Testis (tissue), 5 donors: ENCODE results near the gene TOMM40L. TPM values are rescaled to one million over a fixed set of nuclear protein-coding genes. Genes with fewer than 3 reads are reported as not detected.

ENCODE experiments used
- DNase-seq: peaks from one replicate; pipeline ENCODE4 v3.0.0-alpha.2; 2019
- H3K27ac ChIP-seq, 2 donors: fragments of 200-600 bp; sonication (generic); one replicate each; pipeline ENCODE4 v1.5.1; 2019
- H3K27me3 ChIP-seq: fragments of 200-600 bp; sonication (generic); one replicate; pipeline ENCODE4 v1.5.1; 2019
- H3K36me3 ChIP-seq: fragments of 200-600 bp; sonication (generic); one replicate; pipeline ENCODE4 v1.5.1; 2017; ENCODE audit warnings: low read depth; ENCODE audit errors: missing control alignments
- H3K4me1 ChIP-seq: fragments of 200-600 bp; sonication (generic); one replicate; pipeline ENCODE4 v1.5.1; 2019
- H3K4me3 ChIP-seq, 2 donors: fragments of 200-600 bp; sonication (generic); one replicate each; pipeline ENCODE4 v1.5.1; 2017 to 2019
- H3K9me3 ChIP-seq: fragments of 200-600 bp; sonication (generic); one replicate; pipeline ENCODE4 v1.5.1; 2017
- CTCF ChIP-seq, 3 experiments: fragments of 450-650 bp in 2 of 3; fragments of 200-600 bp in 1 of 3; sonication (generic) in 1 of 3; IDR thresholded peaks; one replicate each; pipeline ENCODE4 v1.5.1; 2016 to 2019; ENCODE audit warnings: antibody characterized with exemption in 3 of 3, mild to moderate bottlenecking in 2 of 3, moderate library complexity in 1 of 3
- POLR2A ChIP-seq: fragments of 450-650 bp; IDR thresholded peaks from one replicate; pipeline ENCODE4 v1.6.1; 2017; ENCODE audit warnings: antibody characterized with exemption, mild to moderate bottlenecking, moderate library complexity
- WGBS, 2 donors: methylation state at CpG; one replicate each; pipeline ENCODE4 v1.1.5; 2018; 5-methylcytosine and 5-hydroxymethylcytosine counted together
- intact Hi-C: fragments of 100-400 bp; cut with DNase I; formaldehyde crosslinking; loops from one replicate; pipeline ENCODE4 v1.15.1; 2023; ENCODE audit warnings: low total_unique reads
- long read RNA-seq, 2 donors: transcript quantifications; one replicate each; lab custom pipeline, GENCODE V29; 2026
- polyA plus RNA-seq: library from polyadenylated mRNA; stranded (reverse); fragments of 350-450 nt; fragmentation: Illumina TruSeq; extraction: RNeasy Lipid Tissue Mini Kit (QIAGEN cat#74804); gene quantifications from one replicate; pipeline ENCODE4 v1.2.3, GENCODE V29; 2014; ENCODE audit warnings: low read depth, low replicate concordance; ENCODE audit not compliant: insufficient read depth
- total RNA-seq, 2 donors: library from RNA; depleted of rRNA; stranded (reverse); fragments of >200 nt; gene quantifications; one replicate each; pipeline ENCODE4 v1.2.3, GENCODE V29; 2016

TOMM40L gene
- total RNA-seq (1 to 10 TPM; 4.7 to 6.0 TPM), polyA plus RNA-seq (7.5 TPM)
- long read RNA-seq, donor 1, partial matches to known transcripts = 11 of 13 reads
- long read RNA-seq, donor 1, other reads (novel, unspliced or antisense) = 0 of 13 reads
- long read RNA-seq, donor 2, partial matches to known transcripts = 0 of 3 reads
- long read RNA-seq, donor 2, other reads (novel, unspliced or antisense) = 0 of 3 reads

DNA sequence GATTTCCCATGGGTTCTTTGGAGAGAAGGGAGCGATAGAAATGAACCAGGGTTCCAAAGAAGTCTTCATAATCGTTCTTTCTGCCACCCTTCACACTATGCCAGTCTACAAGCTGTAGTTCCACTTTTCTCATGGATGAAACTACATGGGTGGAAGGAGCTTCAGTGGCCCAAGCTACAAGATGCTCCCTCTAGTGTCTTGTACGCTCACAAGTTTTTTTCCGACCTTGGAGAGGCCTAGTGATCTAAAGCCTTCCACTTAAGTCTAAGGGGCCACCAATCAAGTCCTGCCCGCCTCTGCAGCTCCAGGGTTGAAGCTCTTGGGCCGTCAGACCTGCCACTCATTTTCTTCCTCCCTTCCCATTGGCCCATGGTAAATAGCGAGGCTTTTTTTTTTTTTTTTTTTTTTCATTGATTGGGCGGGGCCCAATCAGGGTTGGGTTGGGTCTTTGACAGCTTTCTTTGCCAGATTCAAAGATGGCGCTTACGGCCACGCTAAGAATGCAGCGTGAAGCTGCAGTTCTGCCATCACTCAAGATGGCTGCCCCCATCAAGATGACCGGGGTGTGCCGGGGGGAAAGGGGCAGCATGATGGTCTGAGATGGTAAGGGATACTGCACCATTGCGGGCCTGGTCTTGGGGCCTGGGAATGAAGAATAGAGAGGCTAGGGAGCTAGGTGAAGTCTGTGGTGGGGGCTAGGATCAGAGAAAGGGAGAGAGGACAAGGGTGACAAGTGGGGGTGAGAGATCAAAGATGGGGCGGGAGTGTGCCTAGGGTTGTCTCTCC lies at the start of gene TOMM40L:
Gene TOMM40L (plus strand): TSS at position 527 of the 786 bp plus-strand sequence. CDS start 430 bp downstream, outside the sequence.
- intact Hi-C loops = no loop called here
- DNase-seq = peak; percentile 97
- Histone ChIP-seq H3K36me3 (no peaks in the 10 kb centered on the region), H3K4me1 (peaks cover 15% of the 10 kb centered on the region), H3K27ac (peak within 1 kb of the TSS in 1 of 2 donors; percentile 16), H3K27me3 (no peaks in the 10 kb centered on the region), H3K4me3 (peak within 1 kb of the TSS; percentile 52 to 65), H3K9me3 (no peaks in the 10 kb centered on the region)
- WGBS, 2 donors = 2 to 5% methylated on average over 16 of the region's 16 CpGs
- TF ChIP-seq POLR2A (no peak), CTCF (IDR thresholded peaks at IDR 0.05) (peak; percentile 35 to 66 (median 35))

GRCh38 chr1:161176468-161177111 lies 49.3 kb upstream of the TOMM40L start:
- 10 to 11% methylated on average over 17 of the region's 17 CpGs for WGBS, 2 donors
- no peaks in the 10 kb centered on the region for H3K27me3 ChIP-seq
- intact Hi-C loops = no loop called here
- peak overlapping the region; percentile 80 to 86 for H3K4me3 ChIP-seq
- no peaks in the 10 kb centered on the region for H3K36me3 ChIP-seq
- no peak for TF ChIP-seq POLR2A
- TF ChIP-seq CTCF (IDR thresholded peaks at IDR 0.05) = no peak
- no peak for DNase-seq
- peak overlapping the region; percentile 91 to 95 for H3K27ac ChIP-seq
- H3K9me3 ChIP-seq = no peaks in the 10 kb centered on the region
- peaks cover 19% of the 10 kb centered on the region for H3K4me1 ChIP-seq

DNA sequence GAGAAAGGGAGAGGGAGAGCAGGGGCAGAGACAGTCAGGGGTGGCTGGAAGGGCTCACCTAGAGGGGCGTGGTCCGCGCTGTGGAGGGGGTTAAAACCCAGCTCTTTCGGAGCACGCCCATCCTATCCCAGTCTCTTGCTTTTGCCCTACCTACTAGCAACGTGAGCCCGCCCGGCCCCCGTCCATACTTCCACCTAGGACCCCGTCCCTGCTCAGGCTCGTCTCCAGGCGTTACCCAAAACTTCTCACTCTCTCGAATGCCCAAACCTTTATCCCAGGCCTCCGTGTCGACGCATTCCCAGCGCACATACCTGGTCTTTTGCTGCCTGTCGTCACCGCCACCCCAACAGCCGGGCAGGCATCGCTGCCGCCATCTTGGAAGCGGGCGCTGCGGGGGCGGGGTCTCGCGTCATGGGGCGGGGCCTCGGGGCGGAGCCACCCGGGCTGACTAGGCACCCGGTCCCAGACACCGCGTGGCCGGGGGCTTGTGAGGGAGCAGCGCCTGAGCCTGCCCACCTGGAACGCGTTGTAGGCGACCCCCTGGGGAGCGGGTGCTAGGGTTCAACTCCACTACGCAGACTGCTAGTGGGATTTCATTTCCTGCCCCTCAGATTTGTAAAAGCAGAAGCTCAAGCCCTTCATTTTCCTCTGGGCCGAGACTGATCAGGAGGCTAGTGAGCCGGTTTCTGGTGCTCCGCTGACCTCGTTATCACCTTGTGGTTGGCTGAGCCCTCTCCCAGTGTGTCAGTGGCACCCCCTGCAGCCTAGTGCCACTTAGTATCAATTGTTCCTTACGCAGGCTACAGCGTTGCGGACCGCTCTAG lies 48.5 kb upstream of the TOMM40L start, which contains the start of gene B4GALT3:
Gene B4GALT3 (minus strand): TSS at position 396 of the 824 bp plus-strand sequence. CDS start 1,447 bp downstream, outside the sequence.
- Histone ChIP-seq H3K36me3 (no peaks in the 10 kb centered on the region), H3K4me3 (peak within 1 kb of the TSS; percentile 80 to 86), H3K9me3 (no peaks in the 10 kb centered on the region), H3K27me3 (no peaks in the 10 kb centered on the region), H3K27ac (peak within 1 kb of the TSS; percentile 91 to 95), H3K4me1 (peaks cover 19% of the 10 kb centered on the region)
- TF ChIP-seq CTCF (IDR thresholded peaks at IDR 0.05) (no peak), POLR2A (peak; percentile 29)
- DNase-seq = peak; percentile 93
- intact Hi-C loops = no loop called here
- 1 to 3% methylated on average over 38 to 50 of the region's 50 CpGs for WGBS, 2 donors

DNA sequence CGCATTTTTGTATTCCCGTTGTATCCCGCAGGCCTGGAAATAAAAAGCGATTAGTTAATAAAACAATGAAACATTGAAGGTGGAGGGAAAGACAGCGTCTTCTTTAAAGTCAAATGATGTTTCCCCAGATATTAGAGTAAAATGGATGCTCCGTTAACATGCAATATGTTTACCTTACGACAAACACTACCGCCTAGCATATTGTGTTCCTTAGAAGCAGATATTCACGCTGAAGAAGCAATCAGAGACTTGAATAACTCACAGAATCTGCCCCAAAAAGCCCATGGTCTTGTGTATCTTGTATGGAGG lies 48.0 kb upstream of the TOMM40L start:
- no peaks in the 10 kb centered on the region for H3K36me3 ChIP-seq
- TF ChIP-seq CTCF (IDR thresholded peaks at IDR 0.05) (no peak), POLR2A (no peak)
- no peak for DNase-seq
- peaks cover 15% of the 10 kb centered on the region for H3K4me1 ChIP-seq
- peak overlapping the region; percentile 80 to 86 for H3K4me3 ChIP-seq
- 25 to 35% methylated on average over 9 of the region's 9 CpGs for WGBS, 2 donors
- intact Hi-C loops = no loop called here
- no peaks in the 10 kb centered on the region for H3K27me3 ChIP-seq
- H3K27ac ChIP-seq = peak overlapping the region; percentile 91 to 95
- H3K9me3 ChIP-seq = no peaks in the 10 kb centered on the region
